Neural cell (in vitro differentiated cells): Measurements from ENCODE around the gene ZNF346.

Experiments used
- EZH2 ChIP-seq: fragments of 200-600, 300-800 bp; shearing (Covaris generic), sonication (generic); IDR thresholded peaks from 2 replicates; pipeline ENCODE4 v1.6.1; 2014; ENCODE audit warnings: antibody characterized with exemption, low read length, borderline replicate concordance, mild to moderate bottlenecking; ENCODE audit not compliant: insufficient read depth, poor library complexity, severe bottlenecking
- MXI1 ChIP-seq: fragments of 450-650 bp; conservative IDR thresholded peaks from 2 replicates; pipeline ENCODE4 v1.6.1; 2014; ENCODE audit warnings: antibody characterized with exemption, mild to moderate bottlenecking; ENCODE audit not compliant: poor library complexity, severe bottlenecking
- POLR2AphosphoS5 ChIP-seq: IDR thresholded peaks from 2 replicates; pipeline ENCODE4 v1.6.1; 2012
- RAD21 ChIP-seq: fragments of 450-650 bp; conservative IDR thresholded peaks from 2 replicates; pipeline ENCODE4 v1.6.1; 2014; ENCODE audit warnings: antibody characterized with exemption, mild to moderate bottlenecking, moderate library complexity
- TAF1 ChIP-seq: IDR thresholded peaks from 2 replicates; pipeline ENCODE4 v1.6.1; 2012; ENCODE audit warnings: low read depth
- TF ChIP-seq, protein P1 (sequence below): fragments of 450-650 bp; IDR thresholded peaks from 2 replicates; pipeline ENCODE4 v1.5.1; 2014; ENCODE audit warnings: antibody characterized with exemption, mild to moderate bottlenecking, moderate library complexity; ENCODE audit not compliant: poor library complexity, severe bottlenecking
- TF ChIP-seq, protein P2 (sequence below): IDR thresholded peaks from 2 replicates; pipeline ENCODE4 v1.6.1; 2012; ENCODE audit warnings: borderline replicate concordance

DNA sequence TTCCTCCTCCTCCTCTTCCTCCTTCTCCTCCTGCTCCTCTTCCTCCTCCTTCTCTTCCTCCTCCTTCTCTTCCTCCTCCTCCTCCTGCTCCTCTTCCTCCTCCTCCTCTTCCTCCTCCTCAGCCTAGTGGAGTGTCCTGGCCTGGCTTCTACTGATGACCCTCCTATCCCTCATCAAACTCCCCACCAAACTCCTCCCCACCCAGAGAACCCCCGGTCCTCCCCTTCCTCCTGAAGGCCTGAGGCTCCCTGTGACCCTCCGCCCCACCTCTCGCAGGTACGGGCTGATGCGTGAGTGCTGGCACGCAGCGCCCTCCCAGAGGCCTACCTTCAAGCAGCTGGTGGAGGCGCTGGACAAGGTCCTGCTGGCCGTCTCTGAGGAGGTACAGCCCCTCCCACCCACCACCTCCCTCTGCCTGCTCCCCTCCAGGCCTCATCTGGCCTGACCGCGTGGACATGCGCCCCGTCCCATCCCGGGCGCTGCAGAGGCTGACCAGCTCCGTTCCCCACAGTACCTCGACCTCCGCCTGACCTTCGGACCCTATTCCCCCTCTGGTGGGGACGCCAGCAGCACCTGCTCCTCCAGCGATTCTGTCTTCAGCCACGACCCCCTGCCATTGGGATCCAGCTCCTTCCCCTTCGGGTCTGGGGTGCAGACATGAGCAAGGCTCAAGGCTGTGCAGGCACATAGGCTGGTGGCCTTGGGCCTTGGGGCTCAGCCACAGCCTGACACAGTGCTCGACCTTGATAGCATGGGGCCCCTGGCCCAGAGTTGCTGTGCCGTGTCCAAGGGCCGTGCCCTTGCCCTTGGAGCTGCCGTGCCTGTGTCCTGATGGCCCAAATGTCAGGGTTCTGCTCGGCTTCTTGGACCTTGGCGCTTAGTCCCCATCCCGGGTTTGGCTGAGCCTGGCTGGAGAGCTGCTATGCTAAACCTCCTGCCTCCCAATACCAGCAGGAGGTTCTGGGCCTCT, 74.8 kb downstream of the ZNF346 start:
- TF ChIP-seq, protein P1, sequence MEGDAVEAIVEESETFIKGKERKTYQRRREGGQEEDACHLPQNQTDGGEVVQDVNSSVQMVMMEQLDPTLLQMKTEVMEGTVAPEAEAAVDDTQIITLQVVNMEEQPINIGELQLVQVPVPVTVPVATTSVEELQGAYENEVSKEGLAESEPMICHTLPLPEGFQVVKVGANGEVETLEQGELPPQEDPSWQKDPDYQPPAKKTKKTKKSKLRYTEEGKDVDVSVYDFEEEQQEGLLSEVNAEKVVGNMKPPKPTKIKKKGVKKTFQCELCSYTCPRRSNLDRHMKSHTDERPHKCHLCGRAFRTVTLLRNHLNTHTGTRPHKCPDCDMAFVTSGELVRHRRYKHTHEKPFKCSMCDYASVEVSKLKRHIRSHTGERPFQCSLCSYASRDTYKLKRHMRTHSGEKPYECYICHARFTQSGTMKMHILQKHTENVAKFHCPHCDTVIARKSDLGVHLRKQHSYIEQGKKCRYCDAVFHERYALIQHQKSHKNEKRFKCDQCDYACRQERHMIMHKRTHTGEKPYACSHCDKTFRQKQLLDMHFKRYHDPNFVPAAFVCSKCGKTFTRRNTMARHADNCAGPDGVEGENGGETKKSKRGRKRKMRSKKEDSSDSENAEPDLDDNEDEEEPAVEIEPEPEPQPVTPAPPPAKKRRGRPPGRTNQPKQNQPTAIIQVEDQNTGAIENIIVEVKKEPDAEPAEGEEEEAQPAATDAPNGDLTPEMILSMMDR = no peak
- TF ChIP-seq POLR2AphosphoS5 (no peak), TAF1 (no peak), EZH2 (no peak), RAD21 (no peak), MXI1 (no peak)
- TF ChIP-seq, protein P2, sequence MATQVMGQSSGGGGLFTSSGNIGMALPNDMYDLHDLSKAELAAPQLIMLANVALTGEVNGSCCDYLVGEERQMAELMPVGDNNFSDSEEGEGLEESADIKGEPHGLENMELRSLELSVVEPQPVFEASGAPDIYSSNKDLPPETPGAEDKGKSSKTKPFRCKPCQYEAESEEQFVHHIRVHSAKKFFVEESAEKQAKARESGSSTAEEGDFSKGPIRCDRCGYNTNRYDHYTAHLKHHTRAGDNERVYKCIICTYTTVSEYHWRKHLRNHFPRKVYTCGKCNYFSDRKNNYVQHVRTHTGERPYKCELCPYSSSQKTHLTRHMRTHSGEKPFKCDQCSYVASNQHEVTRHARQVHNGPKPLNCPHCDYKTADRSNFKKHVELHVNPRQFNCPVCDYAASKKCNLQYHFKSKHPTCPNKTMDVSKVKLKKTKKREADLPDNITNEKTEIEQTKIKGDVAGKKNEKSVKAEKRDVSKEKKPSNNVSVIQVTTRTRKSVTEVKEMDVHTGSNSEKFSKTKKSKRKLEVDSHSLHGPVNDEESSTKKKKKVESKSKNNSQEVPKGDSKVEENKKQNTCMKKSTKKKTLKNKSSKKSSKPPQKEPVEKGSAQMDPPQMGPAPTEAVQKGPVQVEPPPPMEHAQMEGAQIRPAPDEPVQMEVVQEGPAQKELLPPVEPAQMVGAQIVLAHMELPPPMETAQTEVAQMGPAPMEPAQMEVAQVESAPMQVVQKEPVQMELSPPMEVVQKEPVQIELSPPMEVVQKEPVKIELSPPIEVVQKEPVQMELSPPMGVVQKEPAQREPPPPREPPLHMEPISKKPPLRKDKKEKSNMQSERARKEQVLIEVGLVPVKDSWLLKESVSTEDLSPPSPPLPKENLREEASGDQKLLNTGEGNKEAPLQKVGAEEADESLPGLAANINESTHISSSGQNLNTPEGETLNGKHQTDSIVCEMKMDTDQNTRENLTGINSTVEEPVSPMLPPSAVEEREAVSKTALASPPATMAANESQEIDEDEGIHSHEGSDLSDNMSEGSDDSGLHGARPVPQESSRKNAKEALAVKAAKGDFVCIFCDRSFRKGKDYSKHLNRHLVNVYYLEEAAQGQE = no peak
